Naive thymus-derived CD4-positive, alpha-beta T cell (primary cell): ENCODE results near the gene PCARE. TPM values are rescaled to one million over a fixed set of nuclear protein-coding genes. Genes with fewer than 3 reads are reported as not detected.

ENCODE experiments used
- ATAC-seq: fragments of 150-1000 bp; cut with Tn5 transposase; 2 replicates; pipeline ENCODE4 v1.10.0; 2021; ENCODE audit warnings: mild to moderate bottlenecking, moderate library complexity
- CTCF ChIA-PET: fragments of 350-600 bp; sonication (Branson Sonifier 250); formaldehyde crosslinking; loops from one replicate; lab custom pipeline; 2021; ENCODE audit warnings: antibody characterized with exemption; lab: Charles Lee
- POLR2A ChIA-PET: fragments of 350-600 bp; sonication (Branson Sonifier 250); formaldehyde crosslinking; loops from one replicate; lab custom pipeline; 2021; ENCODE audit warnings: antibody characterized with exemption, inconsistent platforms; lab: Charles Lee
- DNase-seq, 9 donors: peaks; one replicate each; pipeline versions ENCODE4 v3.0.0 to v3.0.0-alpha.2; 2020 to 2022; ENCODE audit warnings: mixed read lengths in 1 of 9
- H3K27ac ChIP-seq: one replicate; pipeline ENCODE4 v1.7.0; 2013; ENCODE audit warnings: mild to moderate bottlenecking, low read depth, low read length, moderate library complexity
- H3K27me3 ChIP-seq, 2 donors: one replicate each; pipeline ENCODE4 v1.7.0; 2013; ENCODE audit warnings: low read length in 2 of 2, mild to moderate bottlenecking in 2 of 2, moderate library complexity in 2 of 2; ENCODE audit not compliant: control insufficient read depth in 2 of 2, insufficient read depth in 2 of 2
- H3K36me3 ChIP-seq, 3 experiments: 1 replicate in 2 of 3; 2 replicates in 1 of 3; pipeline ENCODE4 v1.7.0; 2013; ENCODE audit warnings: low read length in 3 of 3, mild to moderate bottlenecking in 3 of 3, moderate library complexity in 1 of 3; ENCODE audit not compliant: insufficient read depth in 3 of 3, control insufficient read depth in 2 of 3
- H3K4me1 ChIP-seq, 2 donors: one replicate each; pipeline ENCODE4 v1.7.0; 2013; ENCODE audit warnings: low read length in 2 of 2, mild to moderate bottlenecking in 2 of 2, moderate library complexity in 1 of 2; ENCODE audit not compliant: control insufficient read depth in 2 of 2, insufficient read depth in 2 of 2
- H3K4me3 ChIP-seq: 2 replicates; pipeline ENCODE4 v1.7.0; 2013; ENCODE audit warnings: mild to moderate bottlenecking, low read length
- H3K9me3 ChIP-seq, 3 experiments: 1 replicate in 2 of 3; 2 replicates in 1 of 3; pipeline ENCODE4 v1.7.0; 2013; ENCODE audit warnings: low read length in 3 of 3; ENCODE audit not compliant: control insufficient read depth in 2 of 3
- H3K27ac Mint-ChIP-seq, 9 donors: one replicate each; pipeline ENCODE4 v1.8.0; 2020 to 2022; ENCODE audit warnings: mixed read lengths in 9 of 9, mild to moderate bottlenecking in 8 of 9, moderate library complexity in 5 of 9, inconsistent platforms in 2 of 9
- H3K27me3 Mint-ChIP-seq, 5 donors: one replicate each; pipeline ENCODE4 v1.8.0; 2021 to 2022; ENCODE audit warnings: mixed read lengths in 5 of 5, mild to moderate bottlenecking in 1 of 5
- H3K36me3 Mint-ChIP-seq, 5 donors: one replicate each; pipeline ENCODE4 v1.8.0; 2020 to 2022; ENCODE audit warnings: mixed read lengths in 5 of 5, mild to moderate bottlenecking in 3 of 5, inconsistent platforms in 1 of 5
- H3K4me1 Mint-ChIP-seq, 7 donors: one replicate each; pipeline ENCODE4 v1.8.0; 2020 to 2022; ENCODE audit warnings: mixed read lengths in 7 of 7, mild to moderate bottlenecking in 3 of 7, inconsistent platforms in 1 of 7
- H3K4me3 Mint-ChIP-seq, 10 donors: one replicate each; pipeline ENCODE4 v1.8.0; 2020 to 2022; ENCODE audit warnings: mild to moderate bottlenecking in 10 of 10, mixed read lengths in 10 of 10, moderate library complexity in 6 of 10, inconsistent platforms in 2 of 10
- H3K9me3 Mint-ChIP-seq, 11 donors: one replicate each; pipeline ENCODE4 v1.8.0; 2020 to 2022; ENCODE audit warnings: mixed read lengths in 11 of 11, mild to moderate bottlenecking in 4 of 11, inconsistent platforms in 1 of 11, moderate library complexity in 1 of 11
- intact Hi-C, 2 donors: fragments of 100-400 bp; cut with micrococcal nuclease; formaldehyde crosslinking; loops; one replicate each; pipeline ENCODE4 v1.15.1; 2023
- polyA plus RNA-seq, 2 donors: library from polyadenylated mRNA; unstranded; fragments of 300-500 nt; fragmentation: Illumina TruSeq; gene quantifications; one replicate each; pipeline ENCODE4 v1.2.3, GENCODE V29; 2021
- total RNA-seq, 6 experiments: library from RNA in 5 of 6; stranded (reverse) in 5 of 6; gene quantifications; 1 replicate in 5 of 6; 2 replicates in 1 of 6; pipeline ENCODE4 v1.2.3 and lab custom pipeline; 2021 to 2026

The PCARE gene
- total and polyA plus RNA-seq, 7 experiments from 2014 or later, result not detected

- Histone ChIP-seq H3K9me3 (no peaks in the 10 kb centered on the region), H3K4me3 (no peak overlapping the region), H3K36me3 (no peaks in the 10 kb centered on the region), H3K27me3 (no peaks in the 10 kb centered on the region), H3K27ac (no peak overlapping the region), H3K4me1 (no peaks in the 10 kb centered on the region)
- H3K27ac Mint-ChIP-seq, result no peak overlapping the region
- DNase-seq, result no peak
- no peaks in the 10 kb centered on the region for H3K27me3 Mint-ChIP-seq
- intact Hi-C loops, result no loop called here
- CTCF ChIA-PET, result interaction anchor here (0.7 kb wide), 1 partner anchor 467 kb away, joined by 4 read pairs; no protein-coding TSS in a partner anchor
- no peak overlapping the region for H3K4me3 Mint-ChIP-seq
- no peaks in the 10 kb centered on the region for H3K36me3 Mint-ChIP-seq
- H3K4me1 Mint-ChIP-seq, result peaks cover 0 to 12% (median 7%) of the 10 kb centered on the region in 7 donors
- no peak for ATAC-seq
- H3K9me3 Mint-ChIP-seq, result no peaks in the 10 kb centered on the region
- POLR2A ChIA-PET, result no interaction called here
These were observed 12.7 kb downstream of the PCARE start for GRCh38 chr2:29061616-29062015.

GRCh38 chr2:29061176-29061575 lies 13.1 kb downstream of the PCARE start:
- no peaks in the 10 kb centered on the region for H3K9me3 ChIP-seq
- no peak for ATAC-seq
- Mint-ChIP-seq H3K27me3 (no peaks in the 10 kb centered on the region), H3K36me3 (no peaks in the 10 kb centered on the region), H3K4me1 (peaks cover 0 to 12% (median 7%) of the 10 kb centered on the region in 7 donors), H3K4me3 (no peak overlapping the region), H3K27ac (no peak overlapping the region), H3K9me3 (no peaks in the 10 kb centered on the region)
- no peaks in the 10 kb centered on the region for H3K27me3 ChIP-seq
- no peaks in the 10 kb centered on the region for H3K36me3 ChIP-seq
- no peak overlapping the region for H3K27ac ChIP-seq
- POLR2A ChIA-PET, result no interaction called here
- intact Hi-C loops, result no loop called here
- H3K4me1 ChIP-seq, result no peaks in the 10 kb centered on the region
- CTCF ChIA-PET, result interaction anchor here (0.7 kb wide), 2 partner anchors 88 to 467 kb away, joined by 3 to 4 read pairs; no protein-coding TSS in a partner anchor
- H3K4me3 ChIP-seq, result no peak overlapping the region
- no peak for DNase-seq

DNA sequence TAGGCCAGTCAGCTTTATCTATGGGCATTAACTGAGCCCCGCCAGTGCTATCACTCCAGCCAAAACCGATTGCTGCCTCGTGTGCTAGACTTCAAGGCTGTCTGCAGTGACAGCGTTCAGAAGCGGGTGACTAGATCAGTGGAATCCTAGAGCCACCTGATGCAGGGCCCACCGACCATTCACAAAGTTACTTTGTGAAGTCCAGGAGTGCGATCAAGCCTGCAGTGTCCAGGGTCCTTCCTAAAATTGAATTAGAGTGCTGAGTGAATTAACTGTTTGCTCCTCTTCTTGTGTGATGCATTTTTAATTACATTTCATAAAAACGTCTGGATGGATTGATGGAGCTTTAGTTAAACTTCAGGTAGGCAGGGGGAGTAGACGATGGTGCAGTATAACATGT lies 13.9 kb downstream of the PCARE start:
- Histone ChIP-seq H3K27ac (no peak overlapping the region), H3K36me3 (no peaks in the 10 kb centered on the region), H3K4me1 (no peaks in the 10 kb centered on the region), H3K4me3 (no peak overlapping the region), H3K9me3 (no peaks in the 10 kb centered on the region), H3K27me3 (no peaks in the 10 kb centered on the region)
- no peak overlapping the region for H3K4me3 Mint-ChIP-seq
- ATAC-seq (no peak), DNase-seq (no peak)
- ChIA-PET POLR2A (no interaction called here), CTCF (no interaction called here)
- H3K36me3 Mint-ChIP-seq, result no peaks in the 10 kb centered on the region
- H3K4me1 Mint-ChIP-seq, result peaks cover 0 to 12% (median 7%) of the 10 kb centered on the region in 7 donors
- intact Hi-C loops, result no loop called here
- no peaks in the 10 kb centered on the region for H3K27me3 Mint-ChIP-seq
- H3K9me3 Mint-ChIP-seq, result no peaks in the 10 kb centered on the region
- peak overlapping the region in 1 of 9 donors; percentile 62 for H3K27ac Mint-ChIP-seq

- Mint-ChIP-seq H3K36me3 (no peaks in the 10 kb centered on the region), H3K4me3 (no peak overlapping the region), H3K27me3 (no peaks in the 10 kb centered on the region), H3K9me3 (no peaks in the 10 kb centered on the region), H3K4me1 (peaks cover 0 to 12% (median 7%) of the 10 kb centered on the region in 7 donors), H3K27ac (peak overlapping the region in 5 of 9 donors; percentile 22 to 62 (median 49))
- Histone ChIP-seq H3K27ac (no peak overlapping the region), H3K27me3 (no peaks in the 10 kb centered on the region), H3K4me1 (no peaks in the 10 kb centered on the region), H3K4me3 (no peak overlapping the region), H3K36me3 (no peaks in the 10 kb centered on the region), H3K9me3 (no peaks in the 10 kb centered on the region)
- intact Hi-C loops, result no loop called here
- DNase-seq (no peak), ATAC-seq (no peak)
- POLR2A ChIA-PET, result interaction anchor here (0.6 kb wide), 1 partner anchor 8 kb away, joined by 4 read pairs; no protein-coding TSS in a partner anchor
- CTCF ChIA-PET, result no interaction called here
These were observed 14.7 kb downstream of the PCARE start for GRCh38 chr2:29059624-29060023.

DNA sequence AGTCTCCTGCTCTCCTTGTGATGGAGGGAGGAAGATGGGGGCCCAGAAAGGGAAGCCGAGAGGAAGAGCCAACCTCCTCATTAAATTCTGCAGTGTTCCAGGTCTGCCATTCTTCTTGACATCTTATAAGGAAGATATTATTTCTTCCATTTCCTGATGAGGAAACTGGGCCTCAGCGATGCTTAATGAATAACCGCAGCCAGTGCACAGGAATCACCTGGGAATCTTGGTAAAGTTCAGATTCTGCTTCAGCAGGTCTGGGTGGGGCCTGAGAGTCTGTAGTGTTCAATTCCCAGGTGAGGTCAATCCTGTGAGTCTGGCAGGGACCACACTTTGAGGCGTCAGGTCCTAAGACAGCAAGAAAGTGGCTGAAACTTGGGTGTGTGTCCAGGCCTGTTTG lies 17.3 kb downstream of the PCARE start:
- intact Hi-C loops, result no loop called here
- Histone ChIP-seq H3K27me3 (no peaks in the 10 kb centered on the region), H3K4me3 (no peak overlapping the region), H3K36me3 (no peaks in the 10 kb centered on the region), H3K4me1 (no peaks in the 10 kb centered on the region), H3K9me3 (no peaks in the 10 kb centered on the region), H3K27ac (no peak overlapping the region)
- no peak overlapping the region for H3K27ac Mint-ChIP-seq
- ChIA-PET POLR2A (no interaction called here), CTCF (no interaction called here)
- H3K9me3 Mint-ChIP-seq, result peaks cover 0 to 4% (median 0%) of the 10 kb centered on the region in 11 donors
- peaks cover 0 to 3% (median 0%) of the 10 kb centered on the region in 5 donors for H3K36me3 Mint-ChIP-seq
- no peaks in the 10 kb centered on the region for H3K27me3 Mint-ChIP-seq
- ATAC-seq (no peak), DNase-seq (no peak)
- H3K4me3 Mint-ChIP-seq, result no peak overlapping the region
- peaks cover 0 to 12% (median 7%) of the 10 kb centered on the region in 7 donors for H3K4me1 Mint-ChIP-seq

DNA sequence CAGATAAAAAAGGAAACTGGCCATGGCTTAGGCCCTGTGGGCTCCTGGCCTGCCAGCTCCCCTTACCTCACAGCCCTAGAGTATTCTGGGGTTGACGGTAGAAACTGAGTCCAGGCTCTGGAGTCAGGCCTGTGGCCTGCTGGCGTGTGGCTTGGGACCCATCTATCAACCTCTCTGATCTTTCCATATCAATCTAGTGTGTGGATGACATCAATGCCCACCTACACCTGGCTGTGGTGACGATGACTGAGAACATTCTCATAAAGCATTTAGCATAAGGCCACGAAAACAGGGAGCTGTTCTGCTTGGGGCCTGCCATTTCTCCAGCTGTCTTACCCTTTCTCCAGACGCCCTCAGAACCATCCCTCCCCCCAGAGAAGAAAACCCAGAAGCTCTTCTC lies 17.9 kb downstream of the PCARE start:
- Mint-ChIP-seq H3K27me3 (no peaks in the 10 kb centered on the region), H3K36me3 (peaks cover 0 to 3% (median 0%) of the 10 kb centered on the region in 5 donors), H3K4me3 (no peak overlapping the region), H3K27ac (no peak overlapping the region), H3K4me1 (peaks cover 0 to 12% (median 7%) of the 10 kb centered on the region in 7 donors), H3K9me3 (peaks cover 0 to 4% (median 0%) of the 10 kb centered on the region in 11 donors)
- ChIA-PET POLR2A (no interaction called here), CTCF (no interaction called here)
- Histone ChIP-seq H3K4me3 (no peak overlapping the region), H3K4me1 (no peaks in the 10 kb centered on the region), H3K27me3 (no peaks in the 10 kb centered on the region), H3K27ac (no peak overlapping the region), H3K9me3 (no peaks in the 10 kb centered on the region), H3K36me3 (no peaks in the 10 kb centered on the region)
- ATAC-seq (no peak), DNase-seq (no peak)
- intact Hi-C loops, result no loop called here

DNA sequence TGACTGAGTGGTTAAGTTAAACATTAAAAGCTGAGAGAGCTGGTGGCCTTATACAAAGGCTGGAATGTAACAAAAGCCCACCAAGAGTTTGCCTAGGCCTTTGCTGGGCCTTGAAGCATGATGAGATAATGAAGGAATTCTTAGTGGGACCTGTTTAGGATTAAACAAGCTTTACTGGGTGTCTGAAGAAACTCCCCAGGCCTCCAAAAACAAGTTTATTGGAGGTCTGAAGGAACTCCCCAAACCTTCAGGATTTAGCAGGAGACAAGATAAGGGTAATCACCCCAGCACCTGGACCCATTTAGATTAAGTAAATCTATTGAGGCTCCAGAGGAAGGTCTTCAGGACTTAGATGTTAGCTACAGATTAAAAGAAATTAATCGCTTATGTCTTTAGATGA lies 18.7 kb downstream of the PCARE start:
- Histone ChIP-seq H3K9me3 (no peaks in the 10 kb centered on the region), H3K4me1 (no peaks in the 10 kb centered on the region), H3K36me3 (no peaks in the 10 kb centered on the region), H3K27ac (no peak overlapping the region), H3K27me3 (no peaks in the 10 kb centered on the region), H3K4me3 (no peak overlapping the region)
- no peak for DNase-seq
- POLR2A ChIA-PET, result no interaction called here
- Mint-ChIP-seq H3K4me3 (no peak overlapping the region), H3K27me3 (no peaks in the 10 kb centered on the region), H3K36me3 (peaks cover 0 to 3% (median 0%) of the 10 kb centered on the region in 5 donors), H3K9me3 (peaks cover 0 to 4% (median 0%) of the 10 kb centered on the region in 11 donors), H3K27ac (no peak overlapping the region), H3K4me1 (peaks cover 0 to 12% (median 7%) of the 10 kb centered on the region in 7 donors)
- intact Hi-C loops, result no loop called here
- CTCF ChIA-PET, result no interaction called here
- no peak for ATAC-seq
